ENCODE data around the gene TMEM161A.
A peak's percentile ranks its signal among the peaks of the same experiment; 100 is the strongest.
"Not testable (repeated sequence)": the region's sequence is repeated elsewhere in the genome, so short reads cannot be mapped to it uniquely, and the experiment has no call there.

TMEM161A gene

GRCh38 chr19:19148504-19148903, 10.2 kb upstream of the TMEM161A start:
- not testable (repeated sequence) for H3K23ac ChIP-seq (ENCODE audit: low read length in 2 of 2); H3K79me1 ChIP-seq (replicated peaks; ENCODE audit: low read length, poor library complexity, severe bottlenecking); H3K14ac ChIP-seq (ENCODE audit: low read length in 2 of 2); H3K9me3 ChIP-seq (ENCODE audit: control insufficient read depth, low read length); H4K91ac ChIP-seq (ENCODE audit: low read length); H2AK5ac ChIP-seq (ENCODE audit: low read length, severe bottlenecking); H3K4me3 ChIP-seq (ENCODE audit: insufficient read depth in 1 of 2, low read depth in 1 of 2, low read length in 2 of 2); H3K27me3 ChIP-seq (ENCODE audit: control insufficient read depth in 1 of 2, insufficient read depth in 1 of 2, low read length in 2 of 2); H2AFZ ChIP-seq (ENCODE audit: low read depth, low read length); H2BK120ac ChIP-seq (ENCODE audit: low read depth, low read length); H3K4me2 ChIP-seq (ENCODE audit: low read length, poor library complexity, severe bottlenecking); H2BK15ac ChIP-seq (ENCODE audit: low read depth, poor library complexity, severe bottlenecking); H3K4me1 ChIP-seq (ENCODE audit: control insufficient read depth, insufficient read depth, low read depth, low read length); H3K18ac ChIP-seq (ENCODE audit: low read depth in 1 of 2, low read length in 2 of 2); H2BK12ac ChIP-seq (ENCODE audit: low read length in 2 of 2); DNase-seq; H3K4ac ChIP-seq (ENCODE audit: low read depth in 1 of 2, low read length in 2 of 2); H2BK5ac ChIP-seq (ENCODE audit: low read depth, low read length, poor library complexity, severe bottlenecking); H3K9ac ChIP-seq (ENCODE audit: low read length); H4K8ac ChIP-seq (ENCODE audit: low read length); H3K27ac ChIP-seq (ENCODE audit: low read length, poor library complexity, severe bottlenecking)
- 99% methylated on average over 6 of the region's 8 CpGs for WGBS
- H3K36me3 ChIP-seq (ENCODE audit: control insufficient read depth in 1 of 2, insufficient read depth in 2 of 2, low read depth in 1 of 2, low read length in 2 of 2): peaks cover 10 to 14% of the 10 kb centered on the region in 2 experiments

- H3K14ac ChIP-seq (ENCODE audit: low read length in 2 of 2): no peak overlapping the region
- no peak for DNase-seq
- H4K91ac ChIP-seq (ENCODE audit: low read length): no peak overlapping the region
- no peak overlapping the region for H2BK12ac ChIP-seq (ENCODE audit: low read length in 2 of 2)
- WGBS: 96% methylated on average over 5 of the region's 5 CpGs
- H3K9ac ChIP-seq (ENCODE audit: low read length): no peak overlapping the region
- no peak overlapping the region for H2AK5ac ChIP-seq (ENCODE audit: low read length, severe bottlenecking)
- H4K8ac ChIP-seq (ENCODE audit: low read length): no peak overlapping the region
- no peak overlapping the region for H2AFZ ChIP-seq (ENCODE audit: low read depth, low read length)
- H2BK120ac ChIP-seq (ENCODE audit: low read depth, low read length): no peak overlapping the region
- H3K4me1 ChIP-seq (ENCODE audit: control insufficient read depth, insufficient read depth, low read depth, low read length): no peaks in the 10 kb centered on the region
- peaks cover 10 to 14% of the 10 kb centered on the region in 2 experiments for H3K36me3 ChIP-seq (ENCODE audit: control insufficient read depth in 1 of 2, insufficient read depth in 2 of 2, low read depth in 1 of 2, low read length in 2 of 2)
- no peak overlapping the region for H2BK15ac ChIP-seq (ENCODE audit: low read depth, poor library complexity, severe bottlenecking)
- H3K27ac ChIP-seq (ENCODE audit: low read length, poor library complexity, severe bottlenecking): no peak overlapping the region
- no peak overlapping the region for H3K18ac ChIP-seq (ENCODE audit: low read depth in 1 of 2, low read length in 2 of 2)
- no peaks in the 10 kb centered on the region for H3K9me3 ChIP-seq (ENCODE audit: control insufficient read depth, low read length)
- H3K4me2 ChIP-seq (ENCODE audit: low read length, poor library complexity, severe bottlenecking): no peak overlapping the region
- H3K4ac ChIP-seq (ENCODE audit: low read depth in 1 of 2, low read length in 2 of 2): no peak overlapping the region
- H3K79me1 ChIP-seq (replicated peaks; ENCODE audit: low read length, poor library complexity, severe bottlenecking): no peaks in the 10 kb centered on the region
- no peak overlapping the region for H3K23ac ChIP-seq (ENCODE audit: low read length in 2 of 2)
- no peak overlapping the region for H3K4me3 ChIP-seq (ENCODE audit: insufficient read depth in 1 of 2, low read depth in 1 of 2, low read length in 2 of 2)
- H2BK5ac ChIP-seq (ENCODE audit: low read depth, low read length, poor library complexity, severe bottlenecking): no peak overlapping the region
- H3K27me3 ChIP-seq (ENCODE audit: control insufficient read depth in 1 of 2, insufficient read depth in 1 of 2, low read length in 2 of 2): peaks cover 0 to under 1% of the 10 kb centered on the region in 2 experiments
Measured at GRCh38 chr19:19147344-19147743, 9.1 kb upstream of the TMEM161A start.

GRCh38 chr19:19146865-19147264, 8.6 kb upstream of the TMEM161A start:
- Histone ChIP-seq H2AK5ac (ENCODE audit: low read length, severe bottlenecking) (no peak overlapping the region), H2BK12ac (ENCODE audit: low read length in 2 of 2) (no peak overlapping the region), H3K79me1 (replicated peaks; ENCODE audit: low read length, poor library complexity, severe bottlenecking) (no peaks in the 10 kb centered on the region), H3K36me3 (ENCODE audit: control insufficient read depth in 1 of 2, insufficient read depth in 2 of 2, low read depth in 1 of 2, low read length in 2 of 2) (peaks cover 10 to 14% of the 10 kb centered on the region in 2 experiments), H3K4ac (ENCODE audit: low read depth in 1 of 2, low read length in 2 of 2) (no peak overlapping the region), H3K9ac (ENCODE audit: low read length) (no peak overlapping the region), H3K4me2 (ENCODE audit: low read length, poor library complexity, severe bottlenecking) (no peak overlapping the region), H3K14ac (ENCODE audit: low read length in 2 of 2) (no peak overlapping the region), H3K27me3 (ENCODE audit: control insufficient read depth in 1 of 2, insufficient read depth in 1 of 2, low read length in 2 of 2) (peaks cover 0 to 5% of the 10 kb centered on the region in 2 experiments), H2AFZ (ENCODE audit: low read depth, low read length) (no peak overlapping the region), H3K18ac (ENCODE audit: low read depth in 1 of 2, low read length in 2 of 2) (no peak overlapping the region), H3K27ac (ENCODE audit: low read length, poor library complexity, severe bottlenecking) (no peak overlapping the region), H3K4me1 (ENCODE audit: control insufficient read depth, insufficient read depth, low read depth, low read length) (no peaks in the 10 kb centered on the region), H4K91ac (ENCODE audit: low read length) (no peak overlapping the region), H3K9me3 (ENCODE audit: control insufficient read depth, low read length) (no peaks in the 10 kb centered on the region), H2BK120ac (ENCODE audit: low read depth, low read length) (no peak overlapping the region), H2BK5ac (ENCODE audit: low read depth, low read length, poor library complexity, severe bottlenecking) (no peak overlapping the region), H3K4me3 (ENCODE audit: insufficient read depth in 1 of 2, low read depth in 1 of 2, low read length in 2 of 2) (no peak overlapping the region), H3K23ac (ENCODE audit: low read length in 2 of 2) (no peak overlapping the region), H4K8ac (ENCODE audit: low read length) (no peak overlapping the region), H2BK15ac (ENCODE audit: low read depth, poor library complexity, severe bottlenecking) (no peak overlapping the region)
- no peak for DNase-seq
- WGBS: 94% methylated on average over 3 of the region's 7 CpGs

DNA sequence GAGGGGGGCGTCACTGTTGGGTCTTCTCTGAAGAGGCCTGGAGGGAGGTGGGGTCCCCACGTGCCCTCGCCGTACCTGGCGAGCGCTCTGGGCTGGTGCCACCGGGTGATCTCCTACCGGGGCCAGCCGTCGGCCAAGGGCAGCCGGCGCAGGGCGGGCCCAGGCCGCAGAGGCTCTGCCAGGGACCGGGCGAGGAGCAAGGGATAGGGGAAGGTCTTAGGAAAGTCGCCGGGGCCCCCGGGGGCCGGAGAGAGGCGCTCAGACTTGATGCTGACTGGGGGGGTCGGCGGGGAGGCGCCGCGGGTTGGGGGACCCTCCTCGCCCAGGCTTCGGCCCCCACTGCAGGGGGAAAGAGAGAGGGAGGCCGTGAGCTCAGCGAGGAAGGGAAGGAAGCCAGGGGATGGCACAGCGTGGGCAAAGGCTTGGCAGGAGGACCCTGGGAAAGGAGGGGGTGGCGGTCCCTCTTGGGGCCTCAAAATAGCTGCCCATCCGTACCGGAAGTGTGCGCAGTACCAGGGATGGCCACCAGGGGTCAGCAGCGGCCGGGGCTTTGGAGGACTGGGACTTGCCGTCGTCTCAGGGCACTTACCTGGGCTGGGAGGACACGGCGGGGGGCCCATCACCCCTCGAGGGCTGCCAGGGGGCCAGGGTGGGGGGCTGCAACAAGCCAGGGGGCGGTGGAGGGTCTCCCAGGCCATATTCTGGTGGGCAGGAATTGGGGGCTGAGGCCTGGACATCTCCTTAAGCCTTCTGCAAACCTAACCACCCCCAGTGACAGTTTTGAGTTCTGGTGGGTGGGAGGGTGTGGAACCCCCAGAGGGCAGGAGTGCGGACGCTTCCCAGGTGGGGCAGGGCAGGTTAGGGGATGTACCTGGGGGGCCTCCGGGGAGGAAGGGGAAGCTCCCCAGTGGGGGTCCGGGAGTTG, 7.7 kb upstream of the TMEM161A start:
- H3K36me3 ChIP-seq (ENCODE audit: control insufficient read depth in 1 of 2, insufficient read depth in 2 of 2, low read depth in 1 of 2, low read length in 2 of 2): peaks cover 10 to 14% of the 10 kb centered on the region in 2 experiments
- no peak overlapping the region for H2AK5ac ChIP-seq (ENCODE audit: low read length, severe bottlenecking)
- H3K18ac ChIP-seq (ENCODE audit: low read depth in 1 of 2, low read length in 2 of 2): no peak overlapping the region
- no peaks in the 10 kb centered on the region for H3K4me1 ChIP-seq (ENCODE audit: control insufficient read depth, insufficient read depth, low read depth, low read length)
- H3K4me3 ChIP-seq (ENCODE audit: insufficient read depth in 1 of 2, low read depth in 1 of 2, low read length in 2 of 2): no peak overlapping the region
- no peak overlapping the region for H2BK5ac ChIP-seq (ENCODE audit: low read depth, low read length, poor library complexity, severe bottlenecking)
- peak overlapping the region in 1 of 2 experiments; percentile 1 for H3K4ac ChIP-seq (ENCODE audit: low read depth in 1 of 2, low read length in 2 of 2)
- H3K27ac ChIP-seq (ENCODE audit: low read length, poor library complexity, severe bottlenecking): no peak overlapping the region
- H3K4me2 ChIP-seq (ENCODE audit: low read length, poor library complexity, severe bottlenecking): no peak overlapping the region
- H3K27me3 ChIP-seq (ENCODE audit: control insufficient read depth in 1 of 2, insufficient read depth in 1 of 2, low read length in 2 of 2): peaks cover 0 to 5% of the 10 kb centered on the region in 2 experiments
- no peak overlapping the region for H2AFZ ChIP-seq (ENCODE audit: low read depth, low read length)
- DNase-seq: peak; percentile 56
- H3K79me1 ChIP-seq (replicated peaks; ENCODE audit: low read length, poor library complexity, severe bottlenecking): no peaks in the 10 kb centered on the region
- no peak overlapping the region for H3K23ac ChIP-seq (ENCODE audit: low read length in 2 of 2)
- H3K9ac ChIP-seq (ENCODE audit: low read length): no peak overlapping the region
- peak overlapping the region; percentile 95 for H4K8ac ChIP-seq (ENCODE audit: low read length)
- H4K91ac ChIP-seq (ENCODE audit: low read length): peak overlapping the region; percentile 81
- H3K14ac ChIP-seq (ENCODE audit: low read length in 2 of 2): no peak overlapping the region
- no peak overlapping the region for H2BK12ac ChIP-seq (ENCODE audit: low read length in 2 of 2)
- no peak overlapping the region for H2BK120ac ChIP-seq (ENCODE audit: low read depth, low read length)
- peak overlapping the region; percentile 92 for H2BK15ac ChIP-seq (ENCODE audit: low read depth, poor library complexity, severe bottlenecking)
- whole genome bisulfite sequencing: 48% methylated on average over 42 of the region's 47 CpGs
- no peaks in the 10 kb centered on the region for H3K9me3 ChIP-seq (ENCODE audit: control insufficient read depth, low read length)
